Gastroesophageal sphincter (tissue), 3 donors: ENCODE data around the gene POLD2.

Experiments
- POLR2A ChIP-seq, 2 donors: fragments of 450-650 bp; IDR thresholded peaks; one replicate each; pipeline ENCODE4 v1.6.1; 2017; ENCODE audit warnings: antibody characterized with exemption in 2 of 2, mild to moderate bottlenecking in 2 of 2, moderate library complexity in 1 of 2
- TF ChIP-seq, protein P1 (sequence below), 4 experiments: fragments of 200-600 bp in 2 of 4; fragments of 450-650 bp in 2 of 4; sonication (generic) in 1 of 4; IDR thresholded peaks; one replicate each; pipeline ENCODE4 v1.5.1; 2017 to 2019; ENCODE audit warnings: antibody characterized with exemption in 4 of 4, mild to moderate bottlenecking in 2 of 4, moderate library complexity in 2 of 4

DNA sequence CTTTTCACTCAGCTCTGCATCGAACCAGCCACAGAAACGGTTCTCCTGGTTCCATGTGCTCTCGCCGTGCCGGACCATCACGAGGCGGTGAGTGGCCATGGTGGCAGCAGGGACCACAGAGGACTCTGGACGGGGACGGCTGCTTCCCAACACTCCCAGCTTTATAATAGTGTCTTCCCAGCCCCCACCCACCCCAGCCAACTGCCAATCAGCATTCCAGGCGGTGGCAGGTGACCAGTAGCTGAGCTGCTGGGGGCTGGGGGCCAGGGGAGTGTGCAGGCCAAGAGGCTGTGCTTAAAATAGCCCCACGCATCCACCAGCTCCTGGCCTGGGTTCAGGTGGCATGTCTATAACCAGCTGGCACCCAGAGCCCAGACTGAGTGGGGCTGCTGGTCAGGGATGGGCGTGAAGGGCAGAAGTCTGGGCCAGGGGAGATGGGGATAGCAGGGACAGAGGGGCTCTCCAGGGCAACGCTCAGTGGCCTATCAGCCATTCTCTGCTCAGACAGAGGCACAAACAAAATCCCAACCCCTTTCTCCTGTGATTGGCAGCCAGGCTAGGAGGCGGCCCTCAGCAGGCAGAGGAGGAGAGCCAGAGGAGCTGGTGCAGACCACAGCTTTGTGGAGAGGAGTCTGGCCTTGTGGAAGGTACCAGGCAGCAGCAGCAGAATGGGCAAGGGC, 57.8 kb downstream of the POLD2 start, which contains the start of gene PGAM2:
- TF ChIP-seq, protein P1, sequence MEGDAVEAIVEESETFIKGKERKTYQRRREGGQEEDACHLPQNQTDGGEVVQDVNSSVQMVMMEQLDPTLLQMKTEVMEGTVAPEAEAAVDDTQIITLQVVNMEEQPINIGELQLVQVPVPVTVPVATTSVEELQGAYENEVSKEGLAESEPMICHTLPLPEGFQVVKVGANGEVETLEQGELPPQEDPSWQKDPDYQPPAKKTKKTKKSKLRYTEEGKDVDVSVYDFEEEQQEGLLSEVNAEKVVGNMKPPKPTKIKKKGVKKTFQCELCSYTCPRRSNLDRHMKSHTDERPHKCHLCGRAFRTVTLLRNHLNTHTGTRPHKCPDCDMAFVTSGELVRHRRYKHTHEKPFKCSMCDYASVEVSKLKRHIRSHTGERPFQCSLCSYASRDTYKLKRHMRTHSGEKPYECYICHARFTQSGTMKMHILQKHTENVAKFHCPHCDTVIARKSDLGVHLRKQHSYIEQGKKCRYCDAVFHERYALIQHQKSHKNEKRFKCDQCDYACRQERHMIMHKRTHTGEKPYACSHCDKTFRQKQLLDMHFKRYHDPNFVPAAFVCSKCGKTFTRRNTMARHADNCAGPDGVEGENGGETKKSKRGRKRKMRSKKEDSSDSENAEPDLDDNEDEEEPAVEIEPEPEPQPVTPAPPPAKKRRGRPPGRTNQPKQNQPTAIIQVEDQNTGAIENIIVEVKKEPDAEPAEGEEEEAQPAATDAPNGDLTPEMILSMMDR (IDR thresholded peaks at IDR 0.05) = no peak
- no peak for TF ChIP-seq POLR2A (IDR thresholded peaks at IDR 0.05)
